ENCODE measurements around the gene THEM4. TPM values are rescaled to one million over a fixed set of nuclear protein-coding genes. Genes with fewer than 3 reads are reported as not detected.
"Not testable (repeated sequence)": the region's sequence is repeated elsewhere in the genome, so short reads cannot be mapped to it uniquely, and the experiment has no call there.

THEM4 gene
- total RNA-seq, 2 experiments from 2014 or later = 33.5 to 34.0 TPM

DNA sequence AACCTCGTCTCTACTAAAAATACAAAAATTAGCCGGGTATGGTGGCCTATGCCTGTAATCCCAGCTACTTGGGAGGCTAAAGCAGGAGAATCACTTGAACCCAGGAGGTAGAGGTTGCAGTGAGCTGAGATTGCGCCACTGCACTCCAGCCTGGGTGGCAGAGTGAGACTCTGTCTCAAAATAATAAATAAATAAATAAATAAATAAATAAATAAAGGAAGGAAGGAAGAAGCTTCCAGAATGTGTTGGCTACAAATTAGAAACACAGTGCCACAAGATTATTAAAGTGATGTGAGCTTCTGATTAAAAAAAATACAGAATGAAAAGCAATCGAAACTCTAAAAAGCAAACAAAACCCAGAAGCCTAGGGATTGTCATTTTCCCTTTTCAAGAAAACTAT, 25.4 kb downstream of the THEM4 start:
- H3K27ac Mint-ChIP-seq, H3K9me3 Mint-ChIP-seq, H3K4me1 Mint-ChIP-seq, POLR2A ChIA-PET, H3K27me3 Mint-ChIP-seq, H3K4me3 Mint-ChIP-seq, CTCF ChIA-PET, DNase-seq: not testable (repeated sequence)
- peaks cover 24% of the 10 kb centered on the region for H3K36me3 Mint-ChIP-seq (ENCODE audit: low read depth)

DNA sequence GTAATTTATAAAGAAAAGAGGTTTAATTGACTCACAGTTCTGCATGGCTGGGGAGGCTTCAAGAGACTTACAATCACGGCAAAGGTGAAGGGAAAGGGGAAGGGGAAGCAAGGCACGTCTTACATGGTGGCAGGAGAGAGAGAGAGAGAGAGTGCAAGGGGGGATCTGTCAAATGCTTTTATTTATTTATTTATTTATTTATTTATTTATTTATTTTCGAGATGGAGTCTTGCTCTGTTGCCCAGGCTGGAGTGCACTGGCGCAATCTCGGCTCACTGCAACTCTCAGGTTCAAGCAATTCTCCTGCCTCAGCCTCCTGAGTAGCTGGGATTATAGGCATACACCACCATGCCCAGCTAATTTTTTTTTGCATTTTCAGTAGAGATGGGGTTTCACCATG, 26.4 kb downstream of the THEM4 start:
- H3K27ac Mint-ChIP-seq, DNase-seq, H3K9me3 Mint-ChIP-seq, H3K4me1 Mint-ChIP-seq, H3K4me3 Mint-ChIP-seq, H3K27me3 Mint-ChIP-seq, POLR2A ChIA-PET: not testable (repeated sequence)
- CTCF ChIA-PET = interaction anchor here (1.3 to 2.5 kb wide), 4 partner anchors 12 to 24 kb away, joined by 4 to 12 read pairs (median 9); no protein-coding TSS in a partner anchor
- H3K36me3 Mint-ChIP-seq (ENCODE audit: low read depth) = peaks cover 22% of the 10 kb centered on the region

DNA sequence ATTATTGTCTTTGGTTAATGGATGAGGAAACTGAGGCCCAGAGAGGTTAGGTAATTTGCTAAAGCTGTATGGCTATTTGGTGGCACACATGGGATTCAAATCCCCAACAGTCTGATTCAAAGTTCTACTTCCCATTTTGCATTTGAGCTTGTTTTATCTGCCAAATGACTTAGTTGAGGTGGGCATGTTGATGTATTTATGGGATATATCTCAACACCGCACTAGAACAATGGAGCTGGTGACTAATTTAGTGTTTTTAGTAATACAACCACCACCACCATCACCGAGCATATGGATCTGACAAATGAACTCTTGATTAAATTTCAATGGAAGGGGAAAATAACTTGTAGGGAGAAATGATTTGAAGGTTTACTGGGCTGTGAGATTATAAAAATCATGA, 26.8 kb downstream of the THEM4 start:
- ChIA-PET CTCF (interaction anchor here (1.3 to 2.5 kb wide), 5 partner anchors 13 to 119 kb away, joined by 4 to 12 read pairs (median 7); no protein-coding TSS in a partner anchor), POLR2A (no interaction called here)
- Mint-ChIP-seq H3K27ac (no peak overlapping the region), H3K36me3 (ENCODE audit: low read depth) (peaks cover 23% of the 10 kb centered on the region), H3K27me3 (no peaks in the 10 kb centered on the region), H3K4me3 (no peak overlapping the region), H3K4me1 (no peaks in the 10 kb centered on the region), H3K9me3 (no peaks in the 10 kb centered on the region)
- no peak for DNase-seq

DNA sequence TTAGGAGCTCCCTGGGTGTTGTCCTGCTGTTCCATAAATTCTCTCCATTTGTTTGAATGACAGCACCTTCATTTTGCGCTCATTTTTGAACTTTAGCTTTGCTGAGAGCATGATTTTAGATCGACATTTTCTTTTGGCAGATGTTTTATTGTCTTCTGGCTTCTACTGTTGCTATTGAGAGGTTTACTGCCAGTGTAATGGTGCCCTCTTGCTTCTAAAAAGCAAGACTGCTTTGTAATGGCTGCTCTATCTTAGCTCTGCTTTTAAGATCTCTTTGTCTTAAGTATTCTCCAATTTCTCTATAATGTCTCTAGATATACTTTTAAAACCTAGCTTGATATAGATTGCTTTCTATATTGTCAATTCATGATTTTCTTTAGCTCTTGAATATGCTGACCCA, 27.8 kb downstream of the THEM4 start:
- peaks cover 22% of the 10 kb centered on the region for H3K36me3 Mint-ChIP-seq (ENCODE audit: low read depth)
- no peaks in the 10 kb centered on the region for H3K9me3 Mint-ChIP-seq
- H3K27me3 Mint-ChIP-seq = no peaks in the 10 kb centered on the region
- no peaks in the 10 kb centered on the region for H3K4me1 Mint-ChIP-seq
- H3K27ac Mint-ChIP-seq = no peak overlapping the region
- DNase-seq = no peak
- no peak overlapping the region for H3K4me3 Mint-ChIP-seq
- ChIA-PET CTCF (interaction anchor here (1.0 to 2.5 kb wide), 8 partner anchors 10 to 120 kb away, joined by 3 to 12 read pairs (median 6); no protein-coding TSS in a partner anchor), POLR2A (interaction anchor here (0.6 kb wide), 1 partner anchor 46 kb away, joined by 3 read pairs; no protein-coding TSS in a partner anchor)

DNA sequence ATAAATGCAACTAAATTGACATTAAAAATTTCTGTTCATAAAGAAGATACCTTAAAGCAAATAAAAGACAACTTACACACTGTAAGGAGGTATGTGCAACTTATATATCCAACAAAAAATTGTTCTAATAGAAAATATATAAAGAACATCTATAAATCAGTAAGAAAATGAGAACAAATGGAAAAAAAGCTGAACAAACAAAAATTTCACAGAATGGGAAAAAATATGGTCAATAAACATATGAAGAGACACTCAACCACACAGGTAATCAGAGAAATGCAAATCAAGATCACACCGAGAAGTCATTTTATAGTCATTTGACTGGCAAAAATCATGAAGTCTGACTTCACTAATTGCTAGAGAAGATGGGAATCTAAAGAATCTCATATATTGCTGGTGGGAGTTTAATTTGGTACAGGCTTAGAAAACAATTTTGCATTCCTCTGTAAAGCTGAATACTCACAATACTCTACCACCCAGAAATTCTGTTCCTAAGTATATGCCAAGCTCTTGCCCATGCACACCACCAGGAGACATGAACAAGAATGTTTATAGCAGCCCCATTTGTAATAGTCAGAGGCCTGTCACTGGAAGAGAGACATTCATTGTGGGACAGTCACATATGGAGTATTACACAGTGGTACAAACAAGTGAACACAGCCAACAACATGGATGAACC, 33.8 kb downstream of the THEM4 start:
- no peak overlapping the region for H3K4me3 Mint-ChIP-seq
- peaks cover 13% of the 10 kb centered on the region for H3K4me1 Mint-ChIP-seq
- H3K36me3 Mint-ChIP-seq (ENCODE audit: low read depth) = peaks cover 40% of the 10 kb centered on the region
- H3K27me3 Mint-ChIP-seq = no peaks in the 10 kb centered on the region
- no peak for DNase-seq
- no peak overlapping the region for H3K27ac Mint-ChIP-seq
- H3K9me3 Mint-ChIP-seq = no peaks in the 10 kb centered on the region
- POLR2A ChIA-PET = no interaction called here
- CTCF ChIA-PET = interaction anchor here (0.6 kb wide), 2 partner anchors 14 to 401 kb away, joined by 4 to 5 read pairs; no protein-coding TSS in a partner anchor

DNA sequence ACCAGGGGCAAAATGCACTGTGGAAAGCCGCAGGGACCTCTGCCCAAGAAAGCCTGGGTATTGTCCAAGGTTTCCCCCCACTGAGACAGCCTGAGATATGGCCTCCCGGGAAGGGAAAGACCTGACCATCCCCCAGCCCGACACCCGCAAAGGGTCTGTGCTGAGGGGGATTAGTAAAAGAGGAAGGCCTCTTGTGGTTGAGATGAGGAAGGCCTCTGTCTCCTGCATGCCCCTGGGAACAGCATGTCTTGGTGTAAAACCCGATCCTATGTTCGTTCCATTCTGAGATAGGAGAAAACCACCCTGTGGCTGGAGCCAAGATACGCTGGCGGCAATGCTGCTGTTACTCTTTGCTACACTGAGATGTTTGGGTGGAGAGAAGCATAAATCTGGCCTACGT, 36.5 kb downstream of the THEM4 start:
- POLR2A ChIA-PET, H3K27ac Mint-ChIP-seq, DNase-seq, H3K4me3 Mint-ChIP-seq, H3K27me3 Mint-ChIP-seq, H3K9me3 Mint-ChIP-seq, CTCF ChIA-PET: not testable (repeated sequence)
- Mint-ChIP-seq H3K36me3 (ENCODE audit: low read depth) (peaks cover 34% of the 10 kb centered on the region), H3K4me1 (peaks cover 18% of the 10 kb centered on the region)

DNA sequence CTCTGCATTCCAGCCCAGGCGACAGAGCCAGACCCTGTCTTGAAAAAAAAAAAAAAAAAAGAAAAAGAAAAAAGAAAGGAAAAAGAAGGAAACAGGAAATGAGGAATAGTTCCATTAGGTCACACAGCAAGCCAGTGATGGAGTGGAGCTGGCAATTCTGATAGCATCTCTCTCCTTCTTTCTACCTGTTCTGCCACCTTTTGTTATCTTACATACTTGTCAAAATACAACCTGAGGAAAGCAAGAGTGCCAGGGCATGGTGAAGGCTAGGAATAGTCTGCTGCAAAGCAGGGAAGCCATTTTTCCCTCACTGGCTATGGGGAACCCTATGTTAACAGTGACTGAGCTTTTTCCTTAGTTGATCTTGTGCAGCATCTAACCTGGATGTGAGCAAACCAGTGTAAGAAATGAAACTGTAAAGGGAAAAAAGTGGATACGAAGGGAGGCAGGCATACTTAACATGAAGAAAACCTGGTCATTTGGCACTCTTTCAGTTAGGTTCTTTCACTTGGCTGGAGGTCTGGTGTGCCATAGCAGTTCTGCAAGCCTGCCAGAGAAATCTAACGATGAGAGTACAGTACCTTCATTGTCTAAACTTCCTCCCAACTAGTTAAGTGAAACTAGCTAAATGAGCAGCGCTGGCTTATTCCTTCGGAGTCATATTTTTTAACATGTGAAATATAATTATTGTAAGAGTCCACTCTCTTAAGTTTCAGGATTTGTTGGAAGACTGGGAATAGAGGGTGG, 37.9 kb downstream of the THEM4 start:
- peaks cover 29% of the 10 kb centered on the region for H3K36me3 Mint-ChIP-seq (ENCODE audit: low read depth)
- ChIA-PET CTCF (interaction anchor here (0.8 to 1.0 kb wide), 2 partner anchors 10 to 32 kb away, joined by 3 to 6 read pairs; partner anchors contain the start of gene C2CD4D), POLR2A (no interaction called here)
- no peaks in the 10 kb centered on the region for H3K9me3 Mint-ChIP-seq
- no peak for DNase-seq
- H3K27ac Mint-ChIP-seq = no peak overlapping the region
- peaks cover 18% of the 10 kb centered on the region for H3K4me1 Mint-ChIP-seq
- no peaks in the 10 kb centered on the region for H3K27me3 Mint-ChIP-seq
- H3K4me3 Mint-ChIP-seq = no peak overlapping the region

DNA sequence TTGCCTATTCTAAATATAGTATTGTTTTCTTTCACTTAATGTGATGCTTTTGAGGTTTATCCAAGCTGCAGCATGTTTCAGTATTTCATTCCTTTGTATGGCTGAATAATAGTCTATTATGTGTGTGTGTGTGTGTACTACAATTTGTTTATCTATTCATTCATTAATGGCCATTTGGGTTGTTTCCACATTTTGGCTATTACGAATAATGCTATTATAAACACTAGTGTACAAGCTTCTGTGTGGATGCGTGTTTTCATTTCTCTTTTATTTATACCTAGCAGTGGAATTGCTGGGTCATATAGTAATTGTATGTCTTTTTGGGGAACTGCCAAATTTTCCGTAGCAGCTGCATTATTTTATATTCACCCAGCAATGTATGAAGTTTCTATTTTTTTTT, 40.8 kb downstream of the THEM4 start:
- H3K27me3 Mint-ChIP-seq = no peaks in the 10 kb centered on the region
- CTCF ChIA-PET = interaction anchor here (0.6 kb wide), 1 partner anchor 172 kb away, joined by 4 read pairs; no protein-coding TSS in a partner anchor
- H3K4me1 Mint-ChIP-seq = peaks cover 4% of the 10 kb centered on the region
- no peak overlapping the region for H3K27ac Mint-ChIP-seq
- no peak overlapping the region for H3K4me3 Mint-ChIP-seq
- DNase-seq = no peak
- POLR2A ChIA-PET = no interaction called here
- H3K36me3 Mint-ChIP-seq (ENCODE audit: low read depth) = peaks cover 8% of the 10 kb centered on the region
- no peaks in the 10 kb centered on the region for H3K9me3 Mint-ChIP-seq

DNA sequence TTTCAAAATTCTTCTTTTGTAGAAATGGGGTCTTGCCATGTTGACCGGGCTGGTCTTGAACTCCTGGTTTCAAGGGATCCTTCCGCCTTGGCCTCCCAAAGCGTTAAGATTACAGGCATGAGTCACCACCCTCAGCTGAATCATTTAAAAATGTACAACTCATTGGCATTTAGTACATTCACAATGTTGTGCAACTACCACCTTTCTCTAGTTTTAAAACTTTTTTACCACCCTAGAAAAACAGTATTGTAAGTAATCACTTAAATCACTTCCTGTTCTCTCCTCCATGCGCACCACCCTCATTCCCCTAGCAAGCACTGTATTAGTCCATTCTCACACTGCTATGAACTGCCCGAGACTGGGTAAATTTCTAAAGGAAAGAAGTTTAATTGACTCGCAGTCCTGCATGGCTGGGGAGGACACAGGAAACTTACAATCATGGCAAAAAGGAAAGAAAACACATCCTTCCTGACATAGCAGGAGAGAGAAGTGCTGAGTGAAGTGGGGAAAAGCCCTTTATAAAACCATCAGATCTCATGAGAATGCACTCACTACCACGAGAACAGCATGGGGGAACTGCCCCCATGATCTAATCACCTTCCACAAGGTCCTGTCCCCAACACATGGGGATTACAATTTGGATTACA, 41.4 kb downstream of the THEM4 start:
- Mint-ChIP-seq H3K9me3 (no peaks in the 10 kb centered on the region), H3K27me3 (no peaks in the 10 kb centered on the region), H3K36me3 (ENCODE audit: low read depth) (peaks cover 3% of the 10 kb centered on the region), H3K4me3 (no peak overlapping the region), H3K27ac (no peak overlapping the region), H3K4me1 (peaks cover 4% of the 10 kb centered on the region)
- ChIA-PET CTCF (interaction anchor here (0.6 kb wide), 1 partner anchor 173 kb away, joined by 4 read pairs; no protein-coding TSS in a partner anchor), POLR2A (no interaction called here)
- no peak for DNase-seq

DNA sequence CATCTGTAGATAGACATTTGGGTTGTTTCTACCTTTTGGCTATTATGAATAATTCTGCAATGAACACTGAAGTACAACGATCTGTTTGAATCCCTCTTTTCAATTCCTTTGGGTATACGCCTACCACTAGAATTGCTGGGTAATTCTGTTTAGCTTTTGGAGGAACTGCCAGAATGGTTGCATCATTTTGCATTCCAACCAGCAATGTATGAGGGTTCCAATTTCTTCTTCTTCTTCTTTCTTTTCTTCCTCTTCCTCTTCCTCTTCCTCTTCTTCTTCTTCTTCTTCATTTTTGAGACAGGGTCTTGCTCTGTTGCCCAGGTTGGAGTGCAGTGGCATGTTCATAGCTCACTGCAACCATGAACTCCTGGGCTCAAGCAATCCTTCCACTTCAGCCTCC, 42.0 kb downstream of the THEM4 start:
- CTCF ChIA-PET = no interaction called here
- Mint-ChIP-seq H3K4me3 (no peak overlapping the region), H3K27ac (no peak overlapping the region), H3K4me1 (peaks cover 4% of the 10 kb centered on the region), H3K9me3 (no peaks in the 10 kb centered on the region), H3K27me3 (no peaks in the 10 kb centered on the region), H3K36me3 (ENCODE audit: low read depth) (peaks cover 2% of the 10 kb centered on the region)
- POLR2A ChIA-PET = no interaction called here
- no peak for DNase-seq

DNA sequence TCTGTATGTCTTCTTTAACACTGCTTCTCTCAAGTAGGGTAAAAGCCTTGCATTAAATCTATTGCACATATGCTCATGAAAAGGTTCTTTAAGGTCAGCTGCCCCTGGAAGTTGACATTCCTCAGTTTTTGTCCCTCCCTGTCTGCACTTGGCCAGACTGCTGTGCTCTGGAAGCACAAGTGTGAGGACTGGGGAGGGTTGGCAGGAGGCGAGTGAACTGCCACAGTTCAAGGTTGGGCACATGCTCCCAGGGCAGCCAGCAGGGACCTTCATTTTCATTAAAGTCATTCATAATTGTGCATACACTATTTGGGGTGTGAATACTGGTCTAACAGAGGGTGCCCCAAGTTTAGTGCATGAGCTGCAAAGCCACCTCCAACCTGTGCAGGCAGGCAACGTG, 44.9 kb downstream of the THEM4 start:
- H3K4me3 Mint-ChIP-seq = no peak overlapping the region
- H3K36me3 Mint-ChIP-seq (ENCODE audit: low read depth) = no peaks in the 10 kb centered on the region
- ChIA-PET CTCF (interaction anchor here (1.3 kb wide), 1 partner anchor 15 kb away, joined by 3 read pairs; no protein-coding TSS in a partner anchor), POLR2A (no interaction called here)
- no peaks in the 10 kb centered on the region for H3K9me3 Mint-ChIP-seq
- no peaks in the 10 kb centered on the region for H3K27me3 Mint-ChIP-seq
- H3K27ac Mint-ChIP-seq = no peak overlapping the region
- H3K4me1 Mint-ChIP-seq = peaks cover 7% of the 10 kb centered on the region
- DNase-seq = no peak

DNA sequence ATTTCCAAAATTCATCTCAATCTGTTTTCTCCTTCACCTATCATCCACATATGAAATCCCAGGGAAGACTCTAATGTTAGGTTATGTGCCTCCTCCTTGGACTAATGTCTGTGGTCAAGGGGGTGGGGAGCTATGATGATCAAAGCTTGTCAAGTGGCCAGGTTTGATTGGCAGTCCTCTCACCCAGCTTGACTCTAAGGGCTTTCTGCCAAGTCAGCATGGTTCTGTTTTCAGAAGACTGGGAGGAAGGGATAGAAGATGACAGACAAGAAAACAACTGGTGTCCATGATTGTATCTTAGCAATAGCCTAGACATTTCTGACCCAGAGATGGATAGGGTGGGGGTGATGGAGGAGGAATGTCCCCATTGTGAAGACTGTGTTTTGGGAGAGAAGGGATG, 46.7 kb downstream of the THEM4 start:
- Mint-ChIP-seq H3K4me1 (peaks cover 4% of the 10 kb centered on the region), H3K27me3 (no peaks in the 10 kb centered on the region), H3K4me3 (no peak overlapping the region), H3K9me3 (no peaks in the 10 kb centered on the region), H3K36me3 (ENCODE audit: low read depth) (no peaks in the 10 kb centered on the region), H3K27ac (no peak overlapping the region)
- no peak for DNase-seq
- ChIA-PET POLR2A (no interaction called here), CTCF (interaction anchor here (1.2 kb wide), 1 partner anchor 73 kb away, joined by 3 read pairs; no protein-coding TSS in a partner anchor)

Measured in activated CD4-positive, alpha-beta T cell treated with anti-CD3 and anti-CD28 coated beads, Interleukin-2, amount 10 ng/mL, durations not matched to agents 7 days and 5 days (primary cell).